Astrocyte (in vitro differentiated cells and primary cell): Measurements from ENCODE around the gene BCAN.

ENCODE experiments used
- CTCF ChIP-seq: IDR thresholded peaks from 2 replicates; pipeline ENCODE4 v1.5.1; 2011; ENCODE audit warnings: low read depth, mild to moderate bottlenecking, inconsistent platforms, low read length, moderate library complexity; ENCODE audit not compliant: insufficient read depth
- EZH2 ChIP-seq: IDR thresholded peaks from 2 replicates; pipeline ENCODE4 v1.6.1; 2012; ENCODE audit warnings: mild to moderate bottlenecking, low read length, inconsistent platforms; ENCODE audit not compliant: insufficient read depth

- TF ChIP-seq CTCF (no peak), EZH2 (no peak)
Measured at GRCh38 chr1:156676114-156676819, 34.4 kb downstream of the BCAN start.
